H9 (cell line): ENCODE measurements around the gene FAM131C. TPM values are rescaled to one million over a fixed set of nuclear protein-coding genes. Genes with fewer than 3 reads are reported as not detected.
"Not testable (repeated sequence)": the region's sequence is repeated elsewhere in the genome, so short reads cannot be mapped to it uniquely, and the experiment has no call there.

Experiments
- DNase-seq: peaks from one replicate; pipeline ENCODE4 v3.0.0-alpha.2; 2017
- H2AFZ ChIP-seq: one replicate; pipeline ENCODE4 v1.6.1; 2013; ENCODE audit warnings: mild to moderate bottlenecking, low read length, control low read depth, moderate library complexity
- H2AK5ac ChIP-seq: 2 replicates; pipeline ENCODE4 v1.6.1; 2013; ENCODE audit warnings: low read length, control low read depth, mixed read lengths; ENCODE audit not compliant: insufficient read length
- H2BK120ac ChIP-seq: one replicate; pipeline ENCODE4 v1.6.1; 2013; ENCODE audit warnings: low read depth, mild to moderate bottlenecking, low read length, control low read depth, inconsistent platforms; ENCODE audit not compliant: poor library complexity, severe bottlenecking
- H2BK12ac ChIP-seq: 2 replicates; pipeline ENCODE4 v1.6.1; 2013; ENCODE audit warnings: low read length, control low read depth, mixed read lengths, low read depth; ENCODE audit not compliant: insufficient read length
- H2BK15ac ChIP-seq: 2 replicates; pipeline ENCODE4 v1.6.1; 2013; ENCODE audit warnings: low read depth, low read length, control low read depth
- H2BK20ac ChIP-seq: one replicate; pipeline ENCODE4 v1.6.1; 2013; ENCODE audit warnings: low read depth, mild to moderate bottlenecking, low read length, control low read depth, inconsistent platforms; ENCODE audit not compliant: poor library complexity, severe bottlenecking
- H2BK5ac ChIP-seq: 2 replicates; pipeline ENCODE4 v1.6.1; 2013; ENCODE audit warnings: low read length, control low read depth, mixed read lengths; ENCODE audit not compliant: insufficient read length
- H3K14ac ChIP-seq: 2 replicates; pipeline ENCODE4 v1.6.1; 2013; ENCODE audit warnings: low read length, control low read depth; ENCODE audit not compliant: insufficient read depth
- H3K18ac ChIP-seq: 2 replicates; pipeline ENCODE4 v1.6.1; 2013; ENCODE audit warnings: low read depth, mild to moderate bottlenecking, mixed read lengths, low read length, control low read depth; ENCODE audit not compliant: insufficient read length
- H3K23ac ChIP-seq: 2 replicates; pipeline ENCODE4 v1.6.1; 2013; ENCODE audit warnings: low read length, control low read depth, mixed read lengths, low read depth; ENCODE audit not compliant: insufficient read length
- H3K23me2 ChIP-seq: 2 replicates; pipeline ENCODE4 v1.6.1; 2013; ENCODE audit warnings: low read depth, mild to moderate bottlenecking, mixed read lengths, low read length, control low read depth; ENCODE audit not compliant: insufficient read length, poor library complexity, severe bottlenecking
- H3K27ac ChIP-seq: 2 replicates; pipeline ENCODE4 v1.5.1; 2013; ENCODE audit warnings: low read length, control low read depth, mixed read lengths, low read depth; ENCODE audit not compliant: insufficient read length
- H3K27me3 ChIP-seq: 2 replicates; pipeline ENCODE4 v1.6.1; 2013; ENCODE audit warnings: low read length, control low read depth, inconsistent platforms; ENCODE audit not compliant: insufficient read depth
- H3K4ac ChIP-seq: 2 replicates; pipeline ENCODE4 v1.6.1; 2013; ENCODE audit warnings: low read depth, mild to moderate bottlenecking, control low read depth, inconsistent platforms, low read length, moderate library complexity
- H3K4me1 ChIP-seq: 2 replicates; pipeline ENCODE4 v1.6.1; 2013; ENCODE audit warnings: low read length, control low read depth, inconsistent platforms; ENCODE audit not compliant: insufficient read depth
- H3K4me2 ChIP-seq: 2 replicates; pipeline ENCODE4 v1.6.1; 2013; ENCODE audit warnings: low read length, control low read depth, mixed read lengths; ENCODE audit not compliant: insufficient read length, insufficient read depth
- H3K56ac ChIP-seq: 2 replicates; pipeline ENCODE4 v1.6.1; 2013; ENCODE audit warnings: low read depth, mild to moderate bottlenecking, mixed read lengths, low read length, control low read depth; ENCODE audit not compliant: insufficient read length
- H3K79me1 ChIP-seq: 2 replicates; pipeline ENCODE4 v1.6.1; 2013; ENCODE audit warnings: low read depth, mild to moderate bottlenecking, moderate library complexity, low read length, control low read depth, inconsistent platforms; ENCODE audit not compliant: insufficient read depth, poor library complexity, severe bottlenecking
- H3K79me2 ChIP-seq: 2 replicates; pipeline ENCODE4 v1.6.1; 2013; ENCODE audit warnings: low read length, control low read depth, inconsistent platforms; ENCODE audit not compliant: insufficient read depth
- H3K9ac ChIP-seq: 2 replicates; pipeline ENCODE4 v1.6.1; 2013; ENCODE audit warnings: low read length, control low read depth, mixed read lengths; ENCODE audit not compliant: insufficient read length; ENCODE audit errors: extremely low read depth
- H3K9me3 ChIP-seq: one replicate; pipeline ENCODE4 v1.6.1; 2013; ENCODE audit warnings: low read depth, low read length, inconsistent platforms; ENCODE audit not compliant: control insufficient read depth
- H3T11ph ChIP-seq: one replicate; pipeline ENCODE4 v1.6.1; 2013; ENCODE audit warnings: mild to moderate bottlenecking, low read length, control low read depth, inconsistent platforms
- H4K20me1 ChIP-seq: one replicate; pipeline ENCODE4 v1.6.1; 2013; ENCODE audit not compliant: control insufficient read depth, insufficient read length, insufficient read depth
- H4K5ac ChIP-seq: 2 replicates; pipeline ENCODE4 v1.6.1; 2013; ENCODE audit warnings: low read depth, mild to moderate bottlenecking, mixed read lengths, low read length, control low read depth; ENCODE audit not compliant: insufficient read length
- H4K8ac ChIP-seq: replicated peaks from 2 replicates; pipeline ENCODE4 v1.6.1; 2013; ENCODE audit warnings: low read length, control low read depth, mixed read lengths, low read depth; ENCODE audit not compliant: insufficient read length
- H4K91ac ChIP-seq: 2 replicates; pipeline ENCODE4 v1.6.1; 2013; ENCODE audit warnings: low read depth, mild to moderate bottlenecking, moderate library complexity, mixed read lengths, low read length, control low read depth; ENCODE audit not compliant: insufficient read length
- H3K27ac Mint-ChIP-seq, 3 experiments: 2 replicates in 2 of 3; 3 replicates in 1 of 3; pipeline ENCODE4 v1.8.0; 2020 to 2021; ENCODE audit warnings: mixed read lengths in 3 of 3, mild to moderate bottlenecking in 1 of 3, moderate library complexity in 1 of 3
- H3K27me3 Mint-ChIP-seq: 2 replicates; pipeline ENCODE4 v1.8.0; 2021; ENCODE audit warnings: low read depth, mild to moderate bottlenecking, moderate library complexity, mixed read lengths
- H3K36me3 Mint-ChIP-seq, 3 experiments: 2 replicates in 2 of 3; 3 replicates in 1 of 3; pipeline ENCODE4 v1.8.0; 2020 to 2021; ENCODE audit warnings: low read depth in 3 of 3, mixed read lengths in 3 of 3; ENCODE audit not compliant: insufficient read depth in 1 of 3
- H3K4me1 Mint-ChIP-seq, 2 experiments: 2 replicates each; pipeline ENCODE4 v1.8.0; 2020; ENCODE audit warnings: mixed read lengths in 2 of 2
- H3K4me3 Mint-ChIP-seq, 2 experiments: 2 replicates in 1 of 2; 3 replicates in 1 of 2; pipeline ENCODE4 v1.8.0; 2020 to 2021; ENCODE audit warnings: mild to moderate bottlenecking in 2 of 2, mixed read lengths in 2 of 2, moderate library complexity in 1 of 2
- H3K9me3 Mint-ChIP-seq, 2 experiments: 2 replicates in 1 of 2; 3 replicates in 1 of 2; pipeline ENCODE4 v1.8.0; 2020; ENCODE audit warnings: mild to moderate bottlenecking in 2 of 2, mixed read lengths in 2 of 2, moderate library complexity in 1 of 2
- WGBS: extraction: QIAGEN DNeasy Blood & Tissue Kit; methylation state at CpG from one replicate; pipeline ENCODE4 v1.1.7; 2013; ENCODE audit warnings: missing lambda C conversion rate, low lambda C conversion rate, mixed read lengths; ENCODE audit not compliant: insufficient read length; ENCODE audit errors: extremely low coverage; 5-methylcytosine and 5-hydroxymethylcytosine counted together
- total RNA-seq: library from RNA; stranded (reverse); gene quantifications from 2 replicates; pipeline ENCODE4 v1.2.1, GENCODE V29; 2021

The FAM131C gene
- total RNA-seq, 1 experiment from 2014 or later: 0.61 TPM

DNA sequence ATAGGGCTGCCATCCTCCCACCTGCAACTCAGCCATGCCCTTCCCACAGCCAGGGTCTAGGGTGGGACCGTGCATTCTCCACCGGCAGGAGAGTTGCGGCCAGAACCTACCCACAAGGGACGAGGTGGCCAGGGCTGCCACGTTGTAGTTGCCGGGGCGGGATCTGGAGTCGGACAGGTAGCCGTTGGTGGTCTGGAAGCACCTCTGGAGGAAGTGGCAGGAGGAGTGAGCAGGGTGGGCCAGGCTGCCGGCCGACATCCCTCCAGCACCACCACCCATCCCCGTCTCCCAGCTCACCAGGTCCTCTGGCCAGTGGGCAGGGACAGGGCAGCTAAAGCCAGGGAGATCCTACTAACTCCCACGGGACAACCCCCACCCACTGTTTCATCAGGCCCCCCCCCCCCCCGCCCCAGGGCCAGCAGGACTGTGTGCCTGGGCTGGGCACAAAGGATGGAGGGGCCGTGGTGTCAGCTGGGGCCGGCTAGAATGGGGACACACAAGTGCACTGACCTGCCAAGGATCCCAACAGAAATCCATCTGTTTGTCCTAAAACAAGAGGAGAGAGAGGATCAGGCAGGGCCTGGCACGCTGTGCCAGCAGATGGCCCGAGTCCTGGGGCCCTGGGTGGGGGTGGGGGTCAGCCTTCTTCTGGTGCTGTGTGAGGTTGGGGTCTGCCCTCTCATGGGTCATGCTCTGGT, 11.3 kb downstream of the FAM131C start:
- H3K27me3 ChIP-seq, H3K4me3 Mint-ChIP-seq, H3K14ac ChIP-seq, H2AFZ ChIP-seq, H3K36me3 Mint-ChIP-seq, H3K79me2 ChIP-seq, H3K9ac ChIP-seq, H4K20me1 ChIP-seq, H3K18ac ChIP-seq, H2BK15ac ChIP-seq, H3T11ph ChIP-seq, H3K23me2 ChIP-seq, H3K79me1 ChIP-seq, H3K27ac ChIP-seq, H4K5ac ChIP-seq, DNase-seq, H3K4ac ChIP-seq, H3K23ac ChIP-seq, H2BK20ac ChIP-seq, H3K27ac Mint-ChIP-seq, H4K8ac ChIP-seq, H2BK12ac ChIP-seq, H3K9me3 Mint-ChIP-seq, H2BK5ac ChIP-seq, H3K56ac ChIP-seq, H3K4me1 ChIP-seq, H2BK120ac ChIP-seq, H4K91ac ChIP-seq, H2AK5ac ChIP-seq, H3K9me3 ChIP-seq, H3K4me2 ChIP-seq: not testable (repeated sequence)
- no CpG with 5 or more reads among the region's 18 CpGs for WGBS
- Mint-ChIP-seq H3K4me1 (peaks cover 27 to 29% of the 10 kb centered on the region in 2 experiments), H3K27me3 (peaks cover 17% of the 10 kb centered on the region)
